Measurements from ENCODE around the gene TMEM258. TPM values are rescaled to one million over a fixed set of nuclear protein-coding genes. Genes with fewer than 3 reads are reported as not detected.

TMEM258 gene
- total RNA-seq, 6 experiments from 2014 or later = 31.6 to 74.5 (median 55.3) TPM

DNA sequence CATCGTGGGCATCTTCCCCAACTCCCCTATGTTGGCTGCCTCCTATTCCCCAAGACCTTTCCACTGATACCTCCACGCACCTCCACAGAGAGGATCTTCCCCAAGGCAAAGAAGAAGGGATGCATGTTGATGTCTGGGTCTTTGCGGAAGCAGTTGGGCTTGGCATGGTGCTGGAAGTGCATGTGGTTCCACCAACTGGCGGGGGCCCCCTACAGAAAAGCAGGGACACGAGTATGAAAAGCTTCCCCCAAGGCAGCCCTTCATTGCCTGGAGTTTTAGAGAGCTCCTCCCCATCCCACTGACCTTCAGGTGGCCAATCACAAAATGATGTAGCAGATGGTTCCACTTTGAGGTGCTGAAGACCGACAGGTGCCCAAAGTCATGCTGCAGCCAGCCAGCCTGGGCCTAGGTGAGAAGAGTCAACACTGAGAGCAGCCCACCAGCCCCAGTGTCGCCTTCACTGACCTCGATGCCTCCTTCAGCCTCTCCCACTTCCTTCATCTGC lies 18.3 kb upstream of the TMEM258 start:
- DNase-seq = no peak
- no peaks in the 10 kb centered on the region for H3K4me1 ChIP-seq
- no peak overlapping the region for H3K4me3 ChIP-seq
- H3K9me3 ChIP-seq = no peaks in the 10 kb centered on the region
- no peak overlapping the region for H3K27ac ChIP-seq
- no peaks in the 10 kb centered on the region for H3K27me3 ChIP-seq
- 91% methylated on average over 3 of the region's 8 CpGs for WGBS (ENCODE audit: insufficient coverage, low coverage, low lambda C conversion rate, missing lambda C conversion rate)
- no peak for TF ChIP-seq POLR2A (IDR thresholded peaks at IDR 0.05)
- TF ChIP-seq CTCF (IDR thresholded peaks at IDR 0.05) = no peak
- ATAC-seq = no peak
- intact Hi-C loops (cut with DNase I) = no loop called here
- H3K36me3 ChIP-seq = peaks cover 0 to 27% (median 10%) of the 10 kb centered on the region in 4 donors

GRCh38 chr11:61806785-61807184 lies 14.4 kb upstream of the TMEM258 start:
- H3K27ac ChIP-seq = no peak overlapping the region
- ATAC-seq = no peak
- no peaks in the 10 kb centered on the region for H3K4me1 ChIP-seq
- no peaks in the 10 kb centered on the region for H3K27me3 ChIP-seq
- no peak overlapping the region for H3K4me3 ChIP-seq
- no peak for DNase-seq
- intact Hi-C loops (cut with DNase I) = loop anchor here (10.0 kb wide), 2 partner anchors 78 to 88 kb away; partner anchors contain the start of gene FADS3 (in 1 of the 2)
- WGBS (ENCODE audit: insufficient coverage, low coverage, low lambda C conversion rate, missing lambda C conversion rate) = 78% methylated on average over 5 of the region's 5 CpGs
- H3K36me3 ChIP-seq = peaks cover 0 to 31% (median 7%) of the 10 kb centered on the region in 4 donors
- TF ChIP-seq POLR2A (IDR thresholded peaks at IDR 0.05) (no peak), CTCF (IDR thresholded peaks at IDR 0.05) (no peak)
- no peaks in the 10 kb centered on the region for H3K9me3 ChIP-seq

DNA sequence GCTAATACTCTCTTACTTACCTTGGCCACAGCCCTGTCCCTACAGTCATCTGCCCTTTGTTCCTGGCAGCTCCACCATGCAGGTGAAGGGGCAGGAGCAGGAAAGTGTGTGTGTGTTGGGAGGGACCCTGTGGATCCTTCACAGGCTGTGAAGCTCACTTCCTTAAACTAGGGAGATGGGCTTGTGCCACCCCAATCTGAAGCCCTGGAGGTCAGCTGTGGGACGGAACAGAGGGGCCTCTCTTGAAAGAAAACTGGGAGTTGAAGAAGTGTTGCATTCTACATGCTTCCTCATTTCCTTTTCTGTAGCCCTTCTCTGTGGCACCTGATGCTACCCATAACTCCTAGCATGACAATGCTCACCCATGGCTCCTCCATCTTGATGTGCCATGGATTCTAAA lies 12.7 kb upstream of the TMEM258 start:
- intact Hi-C loops (cut with DNase I) = loop anchor here (10.0 kb wide), 2 partner anchors 80 to 90 kb away; partner anchors contain the start of gene FADS3 (in 1 of the 2)
- DNase-seq (peak in 1 of 3 donors; percentile 14), ATAC-seq (no peak)
- peaks cover 0 to 22% (median 3%) of the 10 kb centered on the region in 4 donors for H3K36me3 ChIP-seq
- no peaks in the 10 kb centered on the region for H3K27me3 ChIP-seq
- H3K4me1 ChIP-seq = no peaks in the 10 kb centered on the region
- 83% methylated on average over 1 of the region's 1 CpG for WGBS (ENCODE audit: insufficient coverage, low coverage, low lambda C conversion rate, missing lambda C conversion rate)
- no peak overlapping the region for H3K4me3 ChIP-seq
- no peaks in the 10 kb centered on the region for H3K9me3 ChIP-seq
- no peak overlapping the region for H3K27ac ChIP-seq
- TF ChIP-seq CTCF (IDR thresholded peaks at IDR 0.05) = no peak
- no peak for TF ChIP-seq POLR2A (IDR thresholded peaks at IDR 0.05)

GRCh38 chr11:61803889-61804647 lies 11.7 kb upstream of the TMEM258 start:
- intact Hi-C loops (cut with DNase I) = loop anchor here (10.0 kb wide), 2 partner anchors 81 to 91 kb away; partner anchors contain the start of gene FADS3 (in 1 of the 2)
- Histone ChIP-seq H3K9me3 (no peaks in the 10 kb centered on the region), H3K27ac (no peak overlapping the region), H3K4me3 (no peak overlapping the region), H3K4me1 (no peaks in the 10 kb centered on the region), H3K27me3 (no peaks in the 10 kb centered on the region), H3K36me3 (peaks cover 0 to 15% (median 3%) of the 10 kb centered on the region in 4 donors)
- no peak for ATAC-seq
- TF ChIP-seq CTCF (IDR thresholded peaks at IDR 0.05) = no peak
- TF ChIP-seq POLR2A (IDR thresholded peaks at IDR 0.05) = no peak
- 72% methylated on average over 3 of the region's 3 CpGs for WGBS (ENCODE audit: insufficient coverage, low coverage, low lambda C conversion rate, missing lambda C conversion rate)
- peak in 1 of 3 donors; percentile 1 for DNase-seq
